Pancreas (tissue), 10 donors: ENCODE measurements around the gene SF3B4. TPM values are rescaled to one million over a fixed set of nuclear protein-coding genes. Genes with fewer than 3 reads are reported as not detected.

Experiments
- ATAC-seq, 4 donors: fragments of 200-7000 bp; cut with Tn5 transposase; one replicate each; pipeline versions ENCODE4 v1.8.0 to v1.9.1; 2020; ENCODE audit warnings: mild to moderate bottlenecking in 4 of 4, moderate library complexity in 4 of 4
- DNase-seq, 6 donors: peaks; one replicate each; pipeline ENCODE4 v3.0.0-alpha.2; 2020
- FAIRE-seq: peaks from 2 replicates; lab custom pipeline; 2012; peaks lifted over from hg19 to GRCh38; lab: Jason Lieb, UNC
- H3K27ac ChIP-seq, 4 donors: fragments of 200-600 bp; sonication (generic); 1 replicate in 3 of 4; 2 replicates in 1 of 4; pipeline versions ENCODE4 v1.5.0 to v1.8.0; 2020
- H3K27me3 ChIP-seq, 4 donors: fragments of 200-600 bp; one replicate each; pipeline ENCODE4 v1.8.0; 2021
- H3K36me3 ChIP-seq, 3 donors: fragments of 200-600 bp; sonication (generic) in 1 of 3; one replicate each; pipeline versions ENCODE4 v1.5.0 to v1.8.0; 2020 to 2021
- H3K4me1 ChIP-seq, 3 donors: fragments of 200-600 bp; one replicate each; pipeline ENCODE4 v1.8.0; 2021
- H3K4me3 ChIP-seq, 4 donors: fragments of 200-600 bp; sonication (generic) in 2 of 4; one replicate each; pipeline versions ENCODE4 v1.5.0 to v1.8.0; 2020 to 2021
- H3K9me3 ChIP-seq, 4 donors: fragments of 200-600 bp; one replicate each; pipeline ENCODE4 v1.8.0; 2021
- CTCF ChIP-seq, 4 donors: fragments of 200-600 bp; sonication (generic) in 3 of 4; IDR thresholded peaks; one replicate each; pipeline versions ENCODE4 v1.5.0 to v1.8.0; 2021; ENCODE audit warnings: antibody characterized with exemption in 4 of 4
- WGBS, 2 donors: extraction: QIAGEN DNeasy Blood & Tissue Kit; methylation state at CpG; one replicate each; pipeline ENCODE4 v1.1.7; 2013; 5-methylcytosine and 5-hydroxymethylcytosine counted together
- intact Hi-C, 3 donors: fragments of 100-400 bp; cut with DNase I; formaldehyde crosslinking; loops; one replicate each; pipeline versions ENCODE4 v1.11.1 to v1.14.2; 2022
- polyA plus RNA-seq, 2 donors: library from polyadenylated mRNA; stranded (reverse); fragments of 200-250 nt; gene quantifications; one replicate each; pipeline ENCODE4 v1.2.3, GENCODE V29; 2013
- total RNA-seq, 6 donors: library from RNA; stranded (reverse); fragmentation: NEBNext Ultra II Directional in 4 of 6; extraction: Animal tissue kit (Norgen Biotek cat#: 25700) in 4 of 6; gene quantifications; one replicate each; pipeline versions ENCODE4 v1.2.1 to v1.2.4, GENCODE V29; 2021 to 2023
- donor health status: healthy with polysubstance abuse.
- donor health status: DM: no; HTN: no; CAD: no; lungs with moderate emphysema.
- donor health status: DM: no; HTN: no; CAD: no.
- donor health status: control.
- donor health status: control.
- donor health status: Bipolar disorder and iron deficiency.
- donor health status: DM: yes; HTN: yes; CAD: no.
- donor health status: DM: no; HTN: no; CAD: no.
- donor health status: DM: no; HTN: no; CAD: no.
- donor health status: DM: yes; HTN: yes; CAD: no.

SF3B4 gene
- total and polyA plus RNA-seq, 8 donors, result 10.5 to 24.3 (median 19.3) TPM

GRCh38 chr1:149931212-149931790 is 3.7 kb upstream of the SF3B4 start:
- no peak overlapping the region for H3K4me3 ChIP-seq
- no peak for FAIRE-seq
- no peak for ATAC-seq
- 78 to 85% methylated on average over 13 of the region's 13 CpGs for WGBS, 2 donors
- TF ChIP-seq CTCF (IDR thresholded peaks at IDR 0.05), result no peak
- H3K27me3 ChIP-seq, result no peaks in the 10 kb centered on the region
- H3K4me1 ChIP-seq, result peaks cover 8 to 14% (median 13%) of the 10 kb centered on the region in 3 donors
- H3K9me3 ChIP-seq, result no peaks in the 10 kb centered on the region
- intact Hi-C loops, result no loop called here
- H3K27ac ChIP-seq, result no peak overlapping the region
- no peak for DNase-seq
- peaks cover 0 to 3% (median 0%) of the 10 kb centered on the region in 3 donors for H3K36me3 ChIP-seq

- ATAC-seq (no peak), DNase-seq (no peak), FAIRE-seq (no peak)
- H3K4me3 ChIP-seq, result no peak overlapping the region
- H3K27ac ChIP-seq, result no peak overlapping the region
- H3K27me3 ChIP-seq, result no peaks in the 10 kb centered on the region
- TF ChIP-seq CTCF (IDR thresholded peaks at IDR 0.05), result no peak
- H3K4me1 ChIP-seq, result peaks cover 8 to 22% (median 18%) of the 10 kb centered on the region in 3 donors
- peaks cover 0 to 18% (median 8%) of the 10 kb centered on the region in 3 donors for H3K36me3 ChIP-seq
- intact Hi-C loops, result no loop called here
- no peaks in the 10 kb centered on the region for H3K9me3 ChIP-seq
- 75 to 78% methylated on average over 2 of the region's 2 CpGs for WGBS, 2 donors
Observed at GRCh38 chr1:149929856-149930255, 2.3 kb upstream of the SF3B4 start.

GRCh38 chr1:149928401-149928724 is 760 bp upstream of the SF3B4 start:
- Histone ChIP-seq H3K36me3 (peaks cover 0 to 32% (median 16%) of the 10 kb centered on the region in 3 donors), H3K4me3 (peak overlapping the region in 2 of 4 donors; percentile 62 to 79), H3K9me3 (no peaks in the 10 kb centered on the region), H3K4me1 (peaks cover 8 to 22% (median 18%) of the 10 kb centered on the region in 3 donors), H3K27me3 (no peaks in the 10 kb centered on the region), H3K27ac (peak overlapping the region; percentile 74 to 95 (median 90))
- 0% methylated on average over 1 of the region's 1 CpG for WGBS, 2 donors
- no peak for DNase-seq
- TF ChIP-seq CTCF (IDR thresholded peaks at IDR 0.05), result no peak
- FAIRE-seq, result no peak
- intact Hi-C loops, result no loop called here
- no peak for ATAC-seq

GRCh38 chr1:149927056-149927562 is 494 bp downstream of the SF3B4 start:
- no peak for TF ChIP-seq CTCF (IDR thresholded peaks at IDR 0.05)
- Histone ChIP-seq H3K36me3 (peaks cover 0 to 43% (median 22%) of the 10 kb centered on the region in 3 donors), H3K4me3 (peak overlapping the region; percentile 60 to 79 (median 68)), H3K9me3 (no peaks in the 10 kb centered on the region), H3K27me3 (no peaks in the 10 kb centered on the region), H3K4me1 (peaks cover 8 to 22% (median 18%) of the 10 kb centered on the region in 3 donors), H3K27ac (peak overlapping the region; percentile 74 to 95 (median 90))
- DNase-seq (no peak), FAIRE-seq (no peak), ATAC-seq (no peak)
- 2% methylated on average over 10 of the region's 10 CpGs for WGBS, 2 donors
- intact Hi-C loops, result no loop called here

GRCh38 chr1:149926296-149926695 is 1.3 kb downstream of the SF3B4 start:
- no peak for ATAC-seq
- no peak for FAIRE-seq
- Histone ChIP-seq H3K4me1 (peaks cover 8 to 22% (median 18%) of the 10 kb centered on the region in 3 donors), H3K36me3 (peaks cover 0 to 43% (median 22%) of the 10 kb centered on the region in 3 donors), H3K27me3 (no peaks in the 10 kb centered on the region), H3K27ac (no peak overlapping the region), H3K9me3 (no peaks in the 10 kb centered on the region), H3K4me3 (peak overlapping the region in 2 of 4 donors; percentile 62 to 79)
- DNase-seq, result no peak
- no peak for TF ChIP-seq CTCF (IDR thresholded peaks at IDR 0.05)
- WGBS, 2 donors, result 88 to 94% methylated on average over 9 of the region's 9 CpGs
- intact Hi-C loops, result no loop called here
